B cell (primary cell): ENCODE measurements around the gene NDUFB7.

Source experiments
- EZH2 ChIP-seq: IDR thresholded peaks from 2 replicates; pipeline ENCODE4 v1.6.1; 2012; ENCODE audit warnings: borderline replicate concordance, low read depth, mild to moderate bottlenecking, moderate library complexity, low read length; ENCODE audit not compliant: insufficient read depth, poor library complexity, severe bottlenecking
- TF ChIP-seq, protein P1 (sequence below): fragments of 200-600 bp; IDR thresholded peaks from one replicate; pipeline ENCODE4 v1.8.0; 2022; ENCODE audit warnings: antibody characterized with exemption, mild to moderate bottlenecking

- TF ChIP-seq, protein P1, sequence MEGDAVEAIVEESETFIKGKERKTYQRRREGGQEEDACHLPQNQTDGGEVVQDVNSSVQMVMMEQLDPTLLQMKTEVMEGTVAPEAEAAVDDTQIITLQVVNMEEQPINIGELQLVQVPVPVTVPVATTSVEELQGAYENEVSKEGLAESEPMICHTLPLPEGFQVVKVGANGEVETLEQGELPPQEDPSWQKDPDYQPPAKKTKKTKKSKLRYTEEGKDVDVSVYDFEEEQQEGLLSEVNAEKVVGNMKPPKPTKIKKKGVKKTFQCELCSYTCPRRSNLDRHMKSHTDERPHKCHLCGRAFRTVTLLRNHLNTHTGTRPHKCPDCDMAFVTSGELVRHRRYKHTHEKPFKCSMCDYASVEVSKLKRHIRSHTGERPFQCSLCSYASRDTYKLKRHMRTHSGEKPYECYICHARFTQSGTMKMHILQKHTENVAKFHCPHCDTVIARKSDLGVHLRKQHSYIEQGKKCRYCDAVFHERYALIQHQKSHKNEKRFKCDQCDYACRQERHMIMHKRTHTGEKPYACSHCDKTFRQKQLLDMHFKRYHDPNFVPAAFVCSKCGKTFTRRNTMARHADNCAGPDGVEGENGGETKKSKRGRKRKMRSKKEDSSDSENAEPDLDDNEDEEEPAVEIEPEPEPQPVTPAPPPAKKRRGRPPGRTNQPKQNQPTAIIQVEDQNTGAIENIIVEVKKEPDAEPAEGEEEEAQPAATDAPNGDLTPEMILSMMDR, result no peak
- no peak for TF ChIP-seq EZH2
These were observed 38.4 kb downstream of the NDUFB7 start for GRCh38 chr19:14533450-14533849.
